ENCODE results near the gene MAFG. TPM values are rescaled to one million over a fixed set of nuclear protein-coding genes. Genes with fewer than 3 reads are reported as not detected.
A peak's percentile ranks its signal among the peaks of the same experiment; 100 is the strongest.

The MAFG gene
- total RNA-seq, 4 donors from 2014 or later = 19.8 to 38.3 (median 34.4) TPM

DNA sequence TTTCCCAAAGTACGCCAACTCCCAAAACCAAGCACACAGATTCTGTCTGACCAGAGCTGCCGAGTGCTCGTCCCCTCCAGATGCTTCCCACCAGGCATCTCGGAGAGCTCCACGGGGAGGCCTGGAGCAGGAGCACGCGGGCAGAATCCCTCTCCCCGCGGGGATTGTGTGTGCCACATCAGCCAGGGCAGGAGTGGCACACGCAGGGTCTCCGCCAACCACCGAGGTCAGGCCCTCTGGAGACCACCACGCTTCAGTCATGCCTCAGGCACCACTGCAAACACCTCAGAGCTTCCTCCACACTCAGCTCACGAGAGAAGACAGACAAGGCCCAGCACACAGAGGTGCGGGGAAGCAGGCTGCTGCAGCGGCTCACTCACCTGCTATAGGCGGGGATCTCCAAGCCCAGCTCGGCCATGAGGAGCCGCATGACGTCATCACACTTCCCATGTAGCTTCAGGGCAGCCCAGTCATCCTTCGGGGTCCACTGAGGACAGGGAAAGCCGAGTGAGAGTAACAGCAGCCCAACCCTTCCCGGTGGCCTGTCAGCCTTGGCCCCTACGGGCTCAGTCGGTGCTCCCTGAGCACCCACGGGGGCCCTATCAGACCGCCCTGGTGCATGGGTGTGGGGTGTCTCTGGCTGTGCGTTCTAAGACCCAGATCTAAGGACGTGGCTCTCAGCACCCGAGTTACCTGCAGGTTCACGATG, 14.0 kb downstream of the MAFG start:
- H3K36me3 ChIP-seq = peaks cover 0 to 51% (median 5%) of the 10 kb centered on the region in 3 donors
- peaks cover 10 to 27% (median 13%) of the 10 kb centered on the region in 4 donors for H3K4me1 ChIP-seq
- no peak overlapping the region for H3K4me3 ChIP-seq
- no peak for DNase-seq
- no peaks in the 10 kb centered on the region for H3K9me3 ChIP-seq
- no peaks in the 10 kb centered on the region for H3K27me3 ChIP-seq
- no peak for TF ChIP-seq POLR2A (IDR thresholded peaks at IDR 0.05)
- TF ChIP-seq, protein P1, sequence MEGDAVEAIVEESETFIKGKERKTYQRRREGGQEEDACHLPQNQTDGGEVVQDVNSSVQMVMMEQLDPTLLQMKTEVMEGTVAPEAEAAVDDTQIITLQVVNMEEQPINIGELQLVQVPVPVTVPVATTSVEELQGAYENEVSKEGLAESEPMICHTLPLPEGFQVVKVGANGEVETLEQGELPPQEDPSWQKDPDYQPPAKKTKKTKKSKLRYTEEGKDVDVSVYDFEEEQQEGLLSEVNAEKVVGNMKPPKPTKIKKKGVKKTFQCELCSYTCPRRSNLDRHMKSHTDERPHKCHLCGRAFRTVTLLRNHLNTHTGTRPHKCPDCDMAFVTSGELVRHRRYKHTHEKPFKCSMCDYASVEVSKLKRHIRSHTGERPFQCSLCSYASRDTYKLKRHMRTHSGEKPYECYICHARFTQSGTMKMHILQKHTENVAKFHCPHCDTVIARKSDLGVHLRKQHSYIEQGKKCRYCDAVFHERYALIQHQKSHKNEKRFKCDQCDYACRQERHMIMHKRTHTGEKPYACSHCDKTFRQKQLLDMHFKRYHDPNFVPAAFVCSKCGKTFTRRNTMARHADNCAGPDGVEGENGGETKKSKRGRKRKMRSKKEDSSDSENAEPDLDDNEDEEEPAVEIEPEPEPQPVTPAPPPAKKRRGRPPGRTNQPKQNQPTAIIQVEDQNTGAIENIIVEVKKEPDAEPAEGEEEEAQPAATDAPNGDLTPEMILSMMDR (IDR thresholded peaks at IDR 0.05) = no peak
- H3K27ac ChIP-seq = no peak overlapping the region

DNA sequence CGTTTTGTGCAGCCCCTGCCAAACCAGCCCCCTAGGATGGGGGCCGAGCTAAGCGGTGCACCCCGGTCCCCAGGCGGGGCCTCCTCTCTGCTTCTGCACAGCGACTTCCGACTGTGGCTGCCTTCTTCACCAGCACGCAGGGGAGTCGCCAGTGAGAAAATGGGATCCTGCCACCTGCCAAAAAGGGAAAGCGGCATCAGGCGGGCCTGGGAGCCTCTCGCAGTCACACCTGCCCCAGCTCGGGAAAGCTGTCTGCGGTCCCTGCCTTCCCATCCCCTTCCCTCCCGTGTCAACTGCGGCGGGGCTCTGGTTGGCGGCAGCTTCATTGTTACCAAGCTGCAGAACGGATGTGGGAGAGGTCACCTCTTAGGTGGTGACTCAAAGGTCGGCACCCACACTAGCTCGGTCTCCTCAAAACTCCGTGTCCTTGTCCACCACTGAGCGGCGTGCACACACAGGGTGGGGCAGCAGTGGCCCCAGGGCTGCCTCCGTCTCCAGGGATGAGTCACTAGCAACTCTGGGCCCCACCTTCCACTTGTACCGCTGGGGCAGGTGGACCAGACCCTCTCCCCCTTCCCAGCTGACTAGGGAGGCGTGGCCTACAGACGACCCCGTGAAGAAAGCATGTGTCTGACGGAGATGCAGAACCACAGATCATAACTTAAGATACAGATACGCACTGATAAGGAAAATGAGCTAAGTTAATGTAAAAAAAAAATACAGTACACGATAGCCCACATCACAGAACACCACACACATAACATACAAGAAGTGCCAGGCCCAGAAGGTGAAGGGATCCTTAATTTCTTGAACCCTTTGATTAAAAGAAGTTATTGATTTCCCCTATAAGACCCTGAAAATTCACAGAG, 14.9 kb downstream of the MAFG start:
- H3K9me3 ChIP-seq = no peaks in the 10 kb centered on the region
- peaks cover 6 to 22% (median 8%) of the 10 kb centered on the region in 4 donors for H3K4me1 ChIP-seq
- H3K27ac ChIP-seq = no peak overlapping the region
- H3K36me3 ChIP-seq = peaks cover 0 to 60% (median 5%) of the 10 kb centered on the region in 3 donors
- no peaks in the 10 kb centered on the region for H3K27me3 ChIP-seq
- DNase-seq = no peak
- no peak overlapping the region for H3K4me3 ChIP-seq
- TF ChIP-seq, protein P1 (IDR thresholded peaks at IDR 0.05) = no peak
- TF ChIP-seq POLR2A (IDR thresholded peaks at IDR 0.05) = no peak

DNA sequence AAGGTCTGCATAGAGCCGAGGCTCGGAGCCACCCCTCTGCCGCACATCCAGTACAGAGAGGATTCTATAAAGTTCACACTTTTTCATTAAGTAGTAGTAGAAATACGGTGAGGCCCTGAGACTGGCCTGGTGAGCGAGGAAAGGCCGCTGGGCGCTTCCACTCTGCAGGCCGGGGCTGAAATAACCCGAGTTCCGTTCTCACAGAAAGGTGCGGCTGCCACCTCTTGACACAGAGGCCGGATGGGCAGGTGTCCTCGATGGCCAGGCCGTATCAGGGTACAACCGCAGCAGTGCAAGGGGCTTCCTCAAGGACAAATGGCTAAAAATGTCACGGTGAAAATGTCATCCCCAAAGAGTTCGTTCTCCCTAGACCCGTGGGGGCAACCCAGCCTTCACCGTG, 15.6 kb downstream of the MAFG start:
- Histone ChIP-seq H3K4me3 (peak overlapping the region in 1 of 4 donors; percentile 83), H3K27ac (peak overlapping the region in 3 of 4 donors; percentile 4 to 36 (median 24)), H3K36me3 (peaks cover 0 to 67% (median 5%) of the 10 kb centered on the region in 3 donors), H3K4me1 (peaks cover 4 to 17% (median 8%) of the 10 kb centered on the region in 4 donors), H3K9me3 (no peaks in the 10 kb centered on the region), H3K27me3 (no peaks in the 10 kb centered on the region)
- TF ChIP-seq, protein P1 (IDR thresholded peaks at IDR 0.05) = no peak
- no peak for TF ChIP-seq POLR2A (IDR thresholded peaks at IDR 0.05)
- no peak for DNase-seq

DNA sequence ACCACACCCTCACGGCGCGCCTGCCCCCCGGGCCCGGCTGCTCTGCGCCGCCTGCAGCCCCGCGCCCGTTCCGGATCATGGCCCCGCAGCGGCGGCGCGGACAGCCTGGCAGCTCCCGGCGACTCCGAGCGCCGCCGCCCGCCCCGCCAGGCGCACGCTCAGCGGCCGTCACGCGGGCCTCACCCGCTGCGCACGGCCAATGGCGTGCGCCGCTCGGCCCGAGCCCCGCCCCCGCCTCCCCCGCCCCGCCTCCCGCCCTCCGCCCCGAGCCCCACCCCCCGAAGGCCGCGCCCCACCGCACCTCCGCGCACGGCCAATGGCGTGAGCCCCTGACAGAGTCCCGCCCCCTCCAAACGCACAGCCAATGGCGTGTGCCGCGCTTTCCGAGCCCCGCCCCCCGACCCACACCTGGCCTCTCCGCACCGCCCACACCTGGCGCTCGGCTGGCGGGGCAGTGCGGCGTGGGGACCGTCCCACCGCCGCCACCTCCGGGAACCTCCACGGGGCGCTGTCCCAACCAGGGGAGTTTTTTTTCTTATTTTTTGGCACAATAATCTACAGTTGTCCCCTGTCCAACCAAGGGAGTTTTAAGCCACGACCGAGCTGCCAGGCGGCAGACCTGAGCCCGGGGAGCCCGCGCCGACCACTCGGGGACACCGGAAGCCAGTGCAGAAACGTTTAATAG, 16.1 kb downstream of the MAFG start, which contains the start of gene PCYT2:
Gene PCYT2 (minus strand): TSS at position 123 of the 685 bp plus-strand sequence. CDS start 44 bp downstream, at position 79.
- peak within 1 kb of the TSS; percentile 61 to 99 (median 86) for H3K4me3 ChIP-seq
- peaks cover 0 to 72% (median 5%) of the 10 kb centered on the region in 3 donors for H3K36me3 ChIP-seq
- peak in 1 of 2 donors; percentile 77 for TF ChIP-seq POLR2A (IDR thresholded peaks at IDR 0.05)
- TF ChIP-seq, protein P1 (IDR thresholded peaks at IDR 0.05) = peak in 3 of 6 experiments; percentile 9 to 30 (median 18)
- no peaks in the 10 kb centered on the region for H3K27me3 ChIP-seq
- H3K27ac ChIP-seq = peak within 1 kb of the TSS; percentile 61 to 96 (median 78)
- no peaks in the 10 kb centered on the region for H3K9me3 ChIP-seq
- DNase-seq = peak; percentile 94 to 97 (median 97)
- H3K4me1 ChIP-seq = peaks cover 0 to 11% (median 8%) of the 10 kb centered on the region in 4 donors

DNA sequence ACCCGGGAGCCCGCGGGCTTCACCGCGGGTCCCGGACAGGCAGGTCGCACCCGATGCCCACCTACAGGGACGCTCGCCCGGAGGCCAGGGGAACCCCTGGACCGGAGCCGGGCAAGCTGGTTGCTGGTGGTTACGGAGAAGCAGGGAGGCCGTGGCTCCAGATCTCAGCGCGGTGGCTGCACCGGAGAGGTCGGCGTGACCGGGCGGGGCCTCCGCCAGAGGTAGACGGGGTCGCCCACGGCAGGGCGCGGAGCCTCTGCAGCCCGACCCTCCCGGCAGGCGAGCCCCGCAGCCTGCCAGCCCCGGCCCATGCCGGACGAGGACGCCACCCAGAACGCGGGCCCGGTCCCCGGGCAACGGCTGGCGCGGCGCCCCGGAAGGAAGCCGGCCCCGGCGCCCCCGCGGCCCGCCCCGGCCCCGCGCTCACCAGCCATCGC, 16.7 kb downstream of the MAFG start:
- H3K9me3 ChIP-seq = no peaks in the 10 kb centered on the region
- H3K27me3 ChIP-seq = no peaks in the 10 kb centered on the region
- H3K4me3 ChIP-seq = peak overlapping the region; percentile 61 to 99 (median 86)
- peaks cover 0 to 76% (median 5%) of the 10 kb centered on the region in 3 donors for H3K36me3 ChIP-seq
- peaks cover 0 to 11% (median 8%) of the 10 kb centered on the region in 4 donors for H3K4me1 ChIP-seq
- TF ChIP-seq POLR2A (IDR thresholded peaks at IDR 0.05) = no peak
- TF ChIP-seq, protein P1 (IDR thresholded peaks at IDR 0.05) = no peak
- peak in 1 of 3 donors; percentile 22 for DNase-seq
- H3K27ac ChIP-seq = peak overlapping the region; percentile 61 to 96 (median 78)

Data from Peyer's patch (tissue), 4 donors.